HUDEP-2 (cell line): Measurements from ENCODE around the gene CCDC157.

Source experiments
- DNase-seq, 76 experiments: peaks; one replicate each; lab custom pipeline; 2025; ENCODE audit not compliant: unreplicated experiment in 76 of 76; lab: John Stamatoyannopoulos, UW

Gene CCDC157

DNA sequence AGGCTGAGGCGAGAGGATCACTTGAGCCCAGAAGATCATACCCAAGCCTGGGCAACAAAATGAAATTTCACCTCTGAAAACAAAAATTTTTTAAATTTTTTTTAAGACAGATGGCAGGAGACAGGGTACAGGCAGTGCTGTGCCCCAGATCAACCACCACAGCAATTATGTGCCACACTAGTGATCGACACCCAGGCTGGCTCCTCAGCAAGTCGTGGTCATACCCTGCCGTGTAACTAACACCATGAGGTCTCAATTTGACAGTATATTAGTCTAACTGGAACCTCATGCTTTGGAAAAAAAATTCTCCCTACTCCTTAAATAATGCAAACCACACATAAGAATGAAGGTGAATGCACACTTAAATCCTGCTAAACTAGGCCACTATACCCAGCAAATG lies 8.4 kb upstream of the CCDC157 start:
- no peak for DNase-seq

DNA sequence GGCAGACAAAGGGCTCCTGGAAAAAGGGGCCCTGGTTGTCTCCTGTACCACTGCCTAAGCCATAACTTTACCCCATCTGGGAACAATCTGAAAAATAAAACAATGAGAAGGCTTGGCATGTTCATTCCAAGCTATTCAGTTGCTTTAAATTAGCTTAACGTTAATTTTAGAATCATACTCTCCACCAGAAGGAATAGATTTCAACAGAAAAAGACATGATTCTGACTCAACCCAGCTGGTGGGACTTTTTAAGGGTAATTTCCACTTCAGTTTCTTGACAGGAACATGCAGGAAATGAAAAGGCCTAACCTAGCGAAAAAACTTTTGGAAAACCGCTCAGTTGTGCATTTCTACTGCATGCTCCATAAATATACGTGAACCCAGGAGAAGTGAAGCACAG lies 8.0 kb upstream of the CCDC157 start:
- DNase-seq: no peak

DNA sequence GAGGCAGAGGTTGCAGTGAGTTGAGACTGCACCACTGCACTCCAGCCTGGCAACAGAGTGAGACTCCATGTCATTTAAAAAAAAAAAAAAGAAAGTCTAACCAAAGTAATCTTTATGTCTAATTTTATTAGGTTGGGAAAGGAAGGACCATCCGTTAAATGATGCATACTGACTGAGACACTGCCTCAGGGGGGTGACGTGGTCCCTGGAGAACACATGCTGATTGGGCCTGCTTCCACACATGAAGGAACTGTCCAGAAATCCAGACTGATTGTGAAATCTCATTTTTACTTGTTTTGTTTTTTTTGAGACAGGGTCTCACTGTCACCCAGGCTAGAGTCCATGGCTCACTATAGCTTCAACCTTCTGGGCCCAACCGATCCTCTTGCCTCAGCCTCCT lies 5.6 kb upstream of the CCDC157 start:
- no peak for DNase-seq

DNA sequence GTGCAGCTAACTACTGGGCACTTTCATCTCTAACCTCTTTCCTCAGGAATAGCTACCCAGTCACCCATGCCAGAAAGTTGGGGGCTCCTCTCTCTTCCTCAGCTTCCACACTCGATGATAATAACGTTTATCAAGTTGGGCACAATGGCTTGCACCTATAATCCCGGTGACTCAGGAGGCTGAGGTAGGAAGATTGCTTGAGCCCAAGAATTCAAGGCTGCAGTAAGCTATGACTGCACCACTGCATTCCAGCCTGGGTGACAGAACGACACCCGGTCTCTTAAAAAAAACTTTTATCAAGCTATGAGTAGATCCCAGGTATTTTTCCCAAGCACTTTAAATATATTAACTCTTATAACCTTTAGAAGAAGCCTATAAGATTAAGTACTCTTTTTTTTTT lies 2.2 kb upstream of the CCDC157 start:
- no peak for DNase-seq

DNA sequence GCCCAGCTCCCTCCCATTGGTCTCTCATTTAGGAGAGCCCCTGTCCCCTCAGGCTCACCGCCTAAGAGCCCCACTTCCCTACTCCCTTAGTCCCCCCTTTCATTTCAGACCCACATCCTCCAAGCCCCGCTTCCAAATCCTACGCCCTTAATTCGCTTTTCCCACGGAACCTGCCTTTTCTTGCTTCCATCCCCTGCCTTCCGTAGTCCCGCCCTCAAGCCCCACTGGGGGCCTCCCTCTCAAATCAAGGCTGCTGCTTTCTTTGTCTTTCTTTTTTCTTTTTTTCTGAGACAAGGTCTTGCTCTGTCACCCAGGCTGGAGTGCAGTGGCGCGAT lies 396 bp downstream of the CCDC157 start:
- peak in 1 of 76 experiments; percentile 26 for DNase-seq

DNA sequence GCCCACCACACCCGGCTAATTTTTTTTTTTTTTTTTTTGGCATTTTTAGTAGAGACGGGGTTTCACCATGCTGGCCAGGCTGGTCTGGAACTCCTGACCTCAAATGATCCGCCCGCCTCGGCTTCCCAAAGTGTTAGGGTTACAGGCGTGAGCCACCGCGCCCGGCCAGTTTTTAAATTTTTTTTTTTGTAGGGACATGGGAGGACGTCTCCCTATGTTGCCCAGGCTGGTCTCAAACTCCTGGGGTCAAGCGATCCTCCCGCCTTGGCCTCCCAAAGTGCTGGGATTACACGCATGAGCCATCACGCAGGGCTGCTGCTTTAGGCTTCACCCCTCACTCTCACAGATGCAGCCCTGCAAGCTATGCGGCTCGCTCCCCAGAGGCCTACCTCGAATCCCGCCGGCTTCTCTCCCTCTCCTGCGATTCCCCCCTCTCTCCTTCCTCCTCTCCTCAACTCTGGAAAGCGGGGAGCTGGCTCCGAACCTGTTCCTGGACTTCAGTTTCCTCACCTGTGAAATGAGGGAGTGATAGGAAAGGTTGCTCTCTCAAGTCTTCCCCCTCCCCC lies 926 bp downstream of the CCDC157 start:
- DNase-seq: no peak

DNA sequence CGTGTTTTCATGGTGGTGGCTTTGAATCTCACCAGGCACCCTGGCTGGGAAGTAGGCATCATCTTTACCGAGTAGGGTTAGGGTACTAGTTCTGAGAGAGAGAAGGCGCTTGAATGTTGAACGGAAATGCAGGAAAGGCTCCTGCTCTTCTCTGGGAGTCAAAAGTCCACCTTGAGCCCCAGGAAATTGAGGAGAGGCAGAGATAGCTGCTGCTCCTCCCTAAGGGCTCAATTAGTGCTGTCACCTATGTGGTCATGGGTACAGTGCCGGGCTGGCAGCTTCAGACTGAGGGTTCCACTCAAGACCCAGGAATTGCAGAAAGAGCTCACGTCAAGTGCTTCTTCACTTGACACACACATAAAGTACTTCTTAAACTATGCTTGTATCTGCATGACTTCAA lies 1.7 kb downstream of the CCDC157 start:
- DNase-seq: no peak

DNA sequence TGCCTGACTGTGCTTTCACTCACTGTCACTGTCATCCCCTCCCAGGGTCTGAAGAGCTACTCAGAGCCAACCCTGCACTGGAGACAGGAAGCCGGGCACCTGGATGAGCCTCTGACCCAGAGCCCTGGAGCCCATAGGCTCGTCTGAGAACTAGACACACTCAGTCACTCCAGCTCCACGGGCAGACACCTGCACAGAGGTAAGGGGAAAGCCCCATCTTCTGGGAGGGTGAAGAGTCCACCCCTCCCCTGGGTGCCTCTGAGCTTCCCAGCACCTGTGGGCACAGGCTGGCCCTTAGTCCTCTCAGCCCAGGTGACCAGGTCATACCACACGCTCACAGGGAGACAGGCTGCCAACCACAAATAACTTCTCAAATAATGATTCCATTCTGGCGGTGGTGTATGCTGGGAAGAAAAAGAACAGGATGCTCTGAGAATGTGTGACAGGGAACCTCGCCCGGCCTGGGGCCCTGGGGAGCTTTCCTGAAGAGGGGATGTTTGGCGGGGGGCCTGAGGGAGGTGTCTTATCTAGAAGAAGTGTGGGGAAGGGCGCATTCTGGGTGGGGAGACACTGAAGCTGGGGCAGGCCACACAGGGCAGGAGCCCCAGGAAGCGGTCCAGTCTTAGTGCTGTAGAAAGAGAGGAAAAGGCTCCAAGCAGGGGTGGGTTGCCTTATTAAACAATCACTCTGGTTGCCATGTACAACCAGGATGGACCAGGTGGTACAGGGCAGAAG lies 5.3 kb downstream of the CCDC157 start:
- DNase-seq: no peak

DNA sequence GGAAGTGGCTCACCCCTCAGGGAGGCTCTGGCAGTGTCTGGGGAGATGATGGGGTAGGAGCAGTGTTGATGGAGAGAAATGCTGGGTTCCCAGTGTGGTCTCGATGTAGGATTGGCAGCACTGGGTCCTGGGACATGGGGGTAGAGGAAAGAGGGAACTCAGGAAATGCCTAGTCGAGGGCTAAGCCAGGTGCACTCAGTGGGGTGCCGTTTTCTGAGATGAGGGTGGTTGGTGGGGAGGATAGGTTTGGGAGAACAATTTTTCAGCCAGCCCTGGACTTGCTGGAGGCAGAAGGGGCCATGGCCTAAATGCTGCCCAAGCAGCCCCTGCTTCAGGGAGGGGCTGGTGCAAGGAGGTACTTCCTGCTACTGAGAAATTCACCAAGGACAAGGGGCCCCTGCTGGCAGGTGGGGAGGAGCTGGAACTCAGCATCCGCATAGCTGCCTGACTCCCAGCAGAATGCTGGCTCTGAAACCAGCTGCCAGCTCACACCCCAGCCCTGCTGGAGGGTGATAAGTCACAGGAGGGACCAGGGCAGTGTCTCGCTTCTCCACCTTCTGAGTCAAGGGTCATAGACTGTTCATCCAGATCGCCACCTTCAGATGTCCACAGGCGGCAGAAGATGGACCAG lies 6.0 kb downstream of the CCDC157 start:
- peak in 70 of 76 experiments; percentile 12 to 85 (median 62) for DNase-seq

DNA sequence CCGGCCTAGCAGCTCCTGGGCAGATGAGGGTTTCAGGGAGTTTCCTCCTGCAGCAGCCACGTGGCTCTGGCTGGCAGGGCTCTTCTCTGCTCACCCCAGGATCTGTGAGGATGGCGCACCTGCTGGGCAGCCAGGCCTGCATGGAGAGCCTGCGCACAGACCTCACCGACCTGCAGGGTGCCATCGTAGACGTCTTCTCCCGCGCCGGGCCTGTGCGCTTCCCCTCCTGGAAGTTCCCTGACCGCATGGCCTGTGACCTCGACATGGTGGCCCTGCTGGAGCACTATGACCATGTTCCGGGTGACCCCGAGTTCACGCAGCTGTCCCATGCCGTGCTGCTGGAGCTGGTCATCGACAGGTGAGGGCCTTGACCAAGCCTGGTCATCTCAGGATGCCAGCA lies 9.1 kb downstream of the CCDC157 start:
- no peak for DNase-seq

DNA sequence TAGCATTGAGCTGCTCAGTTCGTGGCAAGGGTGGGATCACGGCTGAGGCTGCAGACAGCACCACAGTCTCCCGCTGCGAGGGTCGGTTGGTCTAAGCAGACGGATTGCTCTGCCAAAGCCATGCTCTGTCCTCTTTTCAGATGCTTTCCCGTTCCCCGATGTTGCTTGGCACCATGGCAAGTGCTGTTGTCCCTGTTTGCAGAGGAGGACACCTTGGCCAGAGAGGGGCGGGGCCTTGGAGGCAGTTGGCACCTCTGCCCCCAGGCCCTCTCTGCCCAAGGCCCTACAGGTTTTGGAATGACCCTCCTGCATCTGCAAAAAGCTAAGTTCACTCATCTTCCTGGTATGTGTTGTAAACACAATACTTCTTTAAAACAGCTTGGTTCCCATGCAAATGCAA lies 11.6 kb downstream of the CCDC157 start:
- no peak for DNase-seq

DNA sequence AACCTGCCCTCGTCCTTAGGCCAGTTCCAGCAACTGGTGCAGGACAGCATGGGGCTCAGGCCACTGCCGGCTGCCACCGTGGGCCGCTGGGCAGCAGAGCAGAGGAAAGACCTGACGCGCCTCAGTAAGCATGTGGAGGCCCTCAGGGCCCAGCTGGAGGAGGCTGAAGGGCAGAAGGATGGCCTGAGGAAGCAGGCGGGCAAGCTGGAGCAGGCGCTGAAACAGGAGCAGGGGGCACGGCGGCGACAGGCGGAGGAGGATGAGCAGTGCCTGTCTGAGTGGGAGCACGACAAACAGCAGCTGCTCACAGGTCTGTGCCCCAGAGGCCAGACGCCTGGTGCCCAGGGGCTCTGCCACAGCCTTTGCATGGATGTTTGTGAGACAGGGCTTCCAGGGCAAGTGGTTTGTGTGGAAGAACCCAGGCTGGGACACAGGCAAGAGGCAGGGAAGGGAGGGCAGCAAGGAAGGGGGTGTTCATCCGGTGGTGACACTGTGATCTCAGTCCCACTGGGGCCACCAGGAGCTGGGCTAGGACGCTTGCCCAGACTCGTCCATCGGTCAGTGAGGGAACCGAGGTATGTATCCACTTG lies 13.9 kb downstream of the CCDC157 start:
- DNase-seq: no peak

DNA sequence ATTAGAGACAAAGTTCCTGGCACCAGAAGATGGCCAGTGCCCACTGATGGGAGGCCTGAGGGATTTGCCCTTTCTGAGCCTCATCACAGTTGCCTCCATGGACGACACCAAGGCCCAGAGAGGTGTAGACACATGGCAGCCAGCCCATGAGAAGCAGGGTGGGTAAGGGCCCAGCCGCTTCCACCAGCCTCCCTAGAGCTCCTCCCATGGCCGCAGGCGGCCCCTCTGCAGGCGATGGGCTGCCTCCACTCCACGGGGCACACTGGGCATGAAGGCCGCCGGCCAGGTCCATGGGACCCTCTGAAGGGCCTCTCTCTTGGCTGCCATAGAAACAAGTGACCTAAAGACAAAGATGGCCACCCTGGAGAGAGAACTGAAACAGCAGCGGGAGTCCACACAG lies 14.5 kb downstream of the CCDC157 start:
- no peak for DNase-seq

DNA sequence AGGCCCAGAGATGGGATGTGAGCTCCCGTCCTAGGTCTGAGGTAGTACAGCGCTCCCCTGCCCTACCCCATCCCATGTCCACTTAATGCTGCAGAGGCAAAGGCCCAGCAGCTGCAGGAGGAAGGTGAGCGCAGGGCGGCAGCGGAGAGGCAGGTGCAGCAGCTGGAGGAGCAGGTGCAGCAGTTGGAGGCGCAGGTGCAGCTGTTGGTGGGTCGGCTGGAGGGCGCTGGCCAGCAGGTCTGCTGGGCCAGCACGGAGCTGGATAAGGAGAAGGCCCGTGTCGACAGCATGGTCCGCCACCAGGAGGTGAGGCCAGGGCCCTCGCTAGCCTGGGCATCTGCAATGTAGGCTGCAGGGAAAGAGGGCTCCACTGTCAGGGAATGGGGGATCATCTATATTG lies 15.2 kb downstream of the CCDC157 start:
- DNase-seq: no peak

DNA sequence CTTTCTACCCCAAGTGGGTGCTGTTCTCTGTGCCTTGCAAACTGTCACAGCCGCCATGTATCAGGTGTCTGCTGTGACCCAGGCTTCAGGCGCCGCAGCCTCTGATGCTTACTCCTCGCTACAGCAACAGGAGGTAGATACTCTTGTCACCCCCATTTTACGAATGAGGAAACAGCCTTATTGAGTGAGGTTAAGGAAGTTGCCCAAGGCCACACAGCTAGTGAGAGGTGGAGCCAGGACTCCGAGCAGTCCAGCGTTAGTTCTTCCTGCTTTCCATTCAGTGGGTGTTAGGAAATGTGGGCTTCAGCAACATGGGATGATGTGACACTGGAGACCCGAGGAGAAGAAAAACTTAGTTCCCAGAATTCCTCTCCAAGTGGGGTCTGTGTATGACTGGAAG lies 16.1 kb downstream of the CCDC157 start:
- DNase-seq: no peak

DNA sequence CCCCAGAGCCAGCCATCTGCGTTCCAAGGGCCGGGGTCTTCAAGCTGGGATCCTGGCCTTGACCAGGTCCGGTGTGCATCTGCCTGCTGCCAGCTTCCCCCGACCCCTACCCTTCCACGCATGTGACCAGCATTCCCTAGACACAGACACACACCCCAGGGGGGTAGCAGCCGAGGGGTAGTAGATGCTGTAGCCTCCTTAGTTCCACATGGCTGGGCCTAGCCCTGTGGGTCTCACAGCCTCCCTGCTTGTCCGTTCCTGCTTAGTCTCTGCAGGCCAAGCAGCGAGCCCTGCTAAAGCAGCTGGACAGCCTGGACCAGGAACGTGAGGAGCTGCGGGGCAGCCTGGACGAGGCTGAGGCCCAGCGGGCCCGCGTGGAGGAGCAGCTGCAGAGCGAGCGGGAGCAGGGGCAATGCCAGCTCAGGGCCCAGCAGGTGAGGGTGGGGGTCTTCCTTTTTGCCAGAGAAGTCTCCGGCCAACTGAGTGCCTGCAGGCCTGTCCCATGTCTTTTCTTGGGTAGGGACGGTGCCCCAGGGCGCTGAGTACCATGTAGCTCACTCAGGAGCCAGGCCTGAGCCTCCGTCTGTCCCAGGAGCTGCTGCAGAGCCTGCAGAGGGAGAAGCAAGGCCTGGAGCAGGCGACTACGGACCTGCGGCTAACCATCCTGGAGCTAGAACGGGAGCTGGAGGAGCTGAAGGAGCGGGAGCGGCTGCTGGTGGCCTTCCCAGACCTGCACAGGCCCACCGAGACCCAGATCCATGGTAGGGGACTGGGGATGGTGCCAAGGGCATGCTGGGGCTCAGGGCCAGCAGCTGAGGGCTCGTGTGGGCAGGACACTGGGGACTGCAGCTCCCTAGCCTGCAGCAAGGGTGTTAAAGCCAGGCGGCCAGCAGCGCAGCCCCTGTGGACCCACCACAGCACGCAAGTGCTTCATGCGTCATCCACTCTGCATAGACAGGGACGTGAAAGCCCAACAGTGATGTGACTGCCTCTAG lies 16.8 kb downstream of the CCDC157 start:
- no peak for DNase-seq

DNA sequence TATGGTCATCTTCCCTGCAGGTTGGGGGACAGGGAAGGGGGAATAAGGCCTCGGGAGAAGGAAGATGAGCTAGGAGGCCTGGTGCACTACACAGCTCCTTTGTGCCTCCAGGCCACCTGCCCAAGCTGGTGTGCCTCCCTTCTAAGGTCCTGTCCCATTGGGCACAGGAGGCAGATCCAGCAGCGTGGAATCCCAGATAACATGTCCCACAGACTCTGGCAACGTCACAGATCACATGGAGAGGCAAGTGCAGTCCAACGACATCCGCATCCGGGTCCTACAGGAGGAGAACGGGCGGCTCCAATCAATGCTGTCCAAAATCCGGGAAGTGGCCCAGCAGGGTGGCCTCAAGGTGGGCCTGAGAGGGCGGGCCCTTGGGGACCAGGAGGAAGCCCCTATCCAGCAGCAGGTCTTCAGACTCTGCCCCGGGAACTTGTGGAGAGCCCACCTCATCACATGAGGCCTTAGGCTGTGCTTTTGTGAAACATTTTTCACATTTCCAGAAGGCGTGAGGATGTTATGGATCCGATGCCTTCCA lies 18.6 kb downstream of the CCDC157 start:
- no peak for DNase-seq

DNA sequence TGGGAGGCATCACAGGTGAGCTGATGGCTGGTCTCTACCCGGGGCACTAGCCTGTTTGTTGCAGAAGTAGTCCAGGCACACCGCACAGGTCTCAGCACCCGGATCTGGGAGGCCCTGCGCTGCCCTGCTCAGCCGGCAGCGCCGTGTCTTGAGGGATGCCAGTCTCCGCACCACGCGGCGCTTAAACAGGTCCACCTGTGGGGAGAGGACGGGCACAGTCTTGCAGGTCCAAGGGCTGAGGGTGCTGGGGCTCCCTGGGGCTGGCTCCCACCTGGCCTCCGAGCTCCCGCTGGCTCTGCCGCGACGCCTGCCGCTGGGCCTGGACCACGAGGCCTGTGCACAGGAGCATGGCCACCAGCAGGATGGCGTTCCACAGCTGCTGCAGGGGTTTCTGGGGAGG lies 23.2 kb downstream of the CCDC157 start:
- DNase-seq: no peak

DNA sequence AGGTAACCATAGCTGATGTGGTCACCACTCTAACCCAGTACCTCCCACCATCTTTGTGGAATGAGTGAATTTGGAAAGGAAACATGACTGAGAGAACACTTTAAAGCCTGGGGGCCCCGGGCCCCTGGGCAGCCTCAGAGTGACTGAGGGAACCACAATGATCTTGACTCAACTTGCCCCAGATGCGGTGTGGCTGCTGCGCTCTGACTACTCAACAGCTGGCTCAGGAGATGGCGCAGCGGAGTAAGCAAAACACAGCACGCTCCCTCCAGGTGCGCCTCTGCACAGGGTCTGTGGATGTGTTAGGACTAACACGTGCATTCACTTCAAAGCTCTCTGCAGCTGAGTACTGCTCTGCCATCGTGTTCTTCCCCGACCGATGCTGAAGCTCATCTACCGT lies 24.5 kb downstream of the CCDC157 start:
- DNase-seq: no peak

DNA sequence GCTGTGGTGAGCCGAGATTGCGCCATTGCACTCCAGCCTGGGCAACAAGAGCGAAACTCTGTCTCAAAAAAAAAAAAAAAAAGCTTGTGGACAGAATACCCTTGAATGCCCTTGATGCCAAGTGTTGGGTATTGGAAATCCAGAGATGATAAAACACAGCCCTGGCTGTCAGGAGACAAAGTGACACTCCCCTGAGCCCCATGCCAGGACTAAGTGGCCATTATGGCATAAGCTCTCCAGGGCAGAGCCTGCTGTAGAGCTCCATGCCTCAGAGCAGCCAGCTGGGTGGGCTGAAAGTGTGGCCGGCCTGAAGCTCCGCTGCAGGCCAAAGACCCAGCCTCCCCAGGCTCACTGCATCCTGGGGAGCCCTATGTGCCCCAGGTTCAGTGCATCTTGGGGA lies 25.5 kb downstream of the CCDC157 start:
- no peak for DNase-seq

DNA sequence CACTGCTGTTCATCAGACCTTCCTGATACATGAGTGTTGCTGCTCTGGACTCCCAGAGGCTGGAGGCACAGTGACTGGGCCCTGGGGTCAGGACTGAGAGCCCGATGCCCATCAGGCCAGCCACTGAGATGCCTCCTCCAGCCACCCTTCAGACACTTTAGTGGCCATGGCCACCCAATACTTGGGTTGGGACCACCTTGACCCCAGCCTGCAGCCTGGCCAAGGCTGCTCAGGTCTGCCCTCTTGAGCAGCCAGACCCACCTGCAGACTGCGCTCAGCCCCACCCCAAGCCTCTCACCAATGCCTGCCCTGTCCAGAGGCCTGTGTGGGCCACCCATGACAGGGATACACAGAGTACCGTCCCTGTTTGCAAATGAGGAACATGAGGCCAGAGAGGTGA lies 26.3 kb downstream of the CCDC157 start:
- no peak for DNase-seq
